ENCODE measurements around the gene SNF8.

SNF8 gene, protein sequence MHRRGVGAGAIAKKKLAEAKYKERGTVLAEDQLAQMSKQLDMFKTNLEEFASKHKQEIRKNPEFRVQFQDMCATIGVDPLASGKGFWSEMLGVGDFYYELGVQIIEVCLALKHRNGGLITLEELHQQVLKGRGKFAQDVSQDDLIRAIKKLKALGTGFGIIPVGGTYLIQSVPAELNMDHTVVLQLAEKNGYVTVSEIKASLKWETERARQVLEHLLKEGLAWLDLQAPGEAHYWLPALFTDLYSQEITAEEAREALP

DNA sequence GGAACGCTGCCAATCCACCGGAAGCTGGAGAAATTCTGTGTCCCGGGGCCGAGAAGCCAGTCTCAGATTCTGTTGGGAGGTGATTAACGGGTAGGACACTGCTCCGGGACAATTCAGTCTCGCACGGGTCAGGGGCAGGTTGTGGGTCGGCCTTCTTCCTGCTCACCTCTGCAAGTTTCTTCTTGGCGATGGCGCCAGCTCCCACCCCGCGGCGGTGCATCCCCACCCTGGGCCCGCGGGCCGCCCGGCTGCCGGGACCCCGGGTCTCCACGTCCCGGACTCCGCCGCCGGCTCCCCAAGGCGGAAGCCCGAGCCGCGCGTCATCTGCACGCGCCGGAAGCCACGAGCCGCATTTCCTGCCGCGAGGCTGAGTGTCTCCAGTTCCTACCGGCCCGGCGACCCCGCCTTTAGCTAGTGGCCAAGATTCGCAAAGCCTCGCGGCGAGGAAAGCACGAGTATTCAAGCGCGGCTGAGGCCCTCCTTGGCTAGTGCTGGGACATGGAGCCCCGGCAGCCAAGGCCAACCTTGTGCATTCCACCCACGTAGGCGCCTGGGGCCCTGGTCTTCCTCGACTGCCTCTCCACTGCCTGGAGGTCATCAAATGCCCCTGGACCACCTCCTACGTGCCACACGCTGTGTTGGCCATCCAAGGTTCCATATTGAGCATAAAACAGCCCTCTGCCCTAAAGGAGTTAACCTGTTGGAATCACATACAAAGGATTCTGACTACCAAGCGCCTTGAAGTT lies at the start of gene SNF8:
SNF8 (minus strand) TSS at position 328 of the 746 bp plus-strand sequence; CDS start at position 220, 108 bp downstream.
- TF ChIP-seq, protein P1, sequence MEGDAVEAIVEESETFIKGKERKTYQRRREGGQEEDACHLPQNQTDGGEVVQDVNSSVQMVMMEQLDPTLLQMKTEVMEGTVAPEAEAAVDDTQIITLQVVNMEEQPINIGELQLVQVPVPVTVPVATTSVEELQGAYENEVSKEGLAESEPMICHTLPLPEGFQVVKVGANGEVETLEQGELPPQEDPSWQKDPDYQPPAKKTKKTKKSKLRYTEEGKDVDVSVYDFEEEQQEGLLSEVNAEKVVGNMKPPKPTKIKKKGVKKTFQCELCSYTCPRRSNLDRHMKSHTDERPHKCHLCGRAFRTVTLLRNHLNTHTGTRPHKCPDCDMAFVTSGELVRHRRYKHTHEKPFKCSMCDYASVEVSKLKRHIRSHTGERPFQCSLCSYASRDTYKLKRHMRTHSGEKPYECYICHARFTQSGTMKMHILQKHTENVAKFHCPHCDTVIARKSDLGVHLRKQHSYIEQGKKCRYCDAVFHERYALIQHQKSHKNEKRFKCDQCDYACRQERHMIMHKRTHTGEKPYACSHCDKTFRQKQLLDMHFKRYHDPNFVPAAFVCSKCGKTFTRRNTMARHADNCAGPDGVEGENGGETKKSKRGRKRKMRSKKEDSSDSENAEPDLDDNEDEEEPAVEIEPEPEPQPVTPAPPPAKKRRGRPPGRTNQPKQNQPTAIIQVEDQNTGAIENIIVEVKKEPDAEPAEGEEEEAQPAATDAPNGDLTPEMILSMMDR (IDR thresholded peaks at IDR 0.05; ENCODE audit: low read length) = no peak
- no peak for TF ChIP-seq EZH2 (IDR thresholded peaks at IDR 0.05; ENCODE audit: borderline replicate concordance, low read length)
- H3F3A ChIP-seq (ENCODE audit: insufficient read depth, low read length) = no peaks in the 10 kb centered on the region
- H3K4me2 ChIP-seq (ENCODE audit: low read length) = peak within 1 kb of the TSS; percentile 99
- no peaks in the 10 kb centered on the region for H3K9me2 ChIP-seq (ENCODE audit: low read depth, low read length)
- H4K20me1 ChIP-seq (ENCODE audit: insufficient read depth, low read length) = no peaks in the 10 kb centered on the region
- H3K36me3 ChIP-seq (ENCODE audit: insufficient read depth, low read length) = peaks cover 16% of the 10 kb centered on the region
- H3K4me3 ChIP-seq (ENCODE audit: low read depth, low read length, poor library complexity, severe bottlenecking) = peak within 1 kb of the TSS; percentile 89
- peak within 1 kb of the TSS; percentile 88 for H3K9ac ChIP-seq (ENCODE audit: low read length)
- peak within 1 kb of the TSS; percentile 82 for H3K27ac ChIP-seq (ENCODE audit: low read depth, low read length, poor library complexity, severe bottlenecking)
- H3K79me2 ChIP-seq (ENCODE audit: insufficient read depth, low read length) = peaks cover 10% of the 10 kb centered on the region
- H3K9me3 ChIP-seq (ENCODE audit: low read length) = no peaks in the 10 kb centered on the region
- peaks cover 24% of the 10 kb centered on the region for H3K4me1 ChIP-seq (ENCODE audit: insufficient read depth, low read length, severe bottlenecking)
- H2AFZ ChIP-seq (ENCODE audit: low read length) = 0 out of 2 replicates have a peak within 1 kb of the TSS, but pooled peaks have one; percentile 25
- no peaks in the 10 kb centered on the region for H3K27me3 ChIP-seq (ENCODE audit: insufficient read depth, low read length)

DNA sequence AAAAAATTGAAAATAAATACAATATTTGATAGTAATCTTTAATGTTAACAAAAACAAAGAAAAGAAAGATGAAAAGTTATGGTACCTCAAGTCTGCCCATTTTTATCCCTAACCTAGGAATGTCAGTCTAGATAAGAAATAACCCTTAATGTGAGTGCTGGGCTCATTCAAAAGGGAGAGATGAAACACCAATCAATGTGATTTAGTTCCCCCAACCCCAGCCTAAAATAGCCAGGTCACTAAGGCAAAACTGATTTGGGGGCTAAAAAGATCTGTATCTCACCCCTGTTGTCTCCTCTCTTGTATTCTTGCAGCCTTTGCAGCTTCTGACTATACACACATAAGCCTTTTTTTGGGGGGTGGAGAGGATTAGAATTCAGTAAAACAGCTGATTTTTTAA lies 49.3 kb upstream of the SNF8 start:
- H3K27me3 ChIP-seq (ENCODE audit: insufficient read depth, low read length) = no peaks in the 10 kb centered on the region
- H3F3A ChIP-seq (ENCODE audit: insufficient read depth, low read length) = no peaks in the 10 kb centered on the region
- TF ChIP-seq, protein P1 (IDR thresholded peaks at IDR 0.05; ENCODE audit: low read length) = no peak
- TF ChIP-seq EZH2 (IDR thresholded peaks at IDR 0.05; ENCODE audit: borderline replicate concordance, low read length) = no peak
- no peak overlapping the region for H3K27ac ChIP-seq (ENCODE audit: low read depth, low read length, poor library complexity, severe bottlenecking)
- H3K4me2 ChIP-seq (ENCODE audit: low read length) = no peak overlapping the region
- H3K9me2 ChIP-seq (ENCODE audit: low read depth, low read length) = no peaks in the 10 kb centered on the region; the same call in 1 of the 2 replicates
- H3K79me2 ChIP-seq (ENCODE audit: insufficient read depth, low read length) = peaks cover 9% of the 10 kb centered on the region
- no peaks in the 10 kb centered on the region for H3K9me3 ChIP-seq (ENCODE audit: low read length)
- peaks cover 7% of the 10 kb centered on the region for H3K4me1 ChIP-seq (ENCODE audit: insufficient read depth, low read length, severe bottlenecking)
- H3K36me3 ChIP-seq (ENCODE audit: insufficient read depth, low read length) = peaks cover 3% of the 10 kb centered on the region; the same call in 1 of the 2 replicates
- H3K9ac ChIP-seq (ENCODE audit: low read length) = no peak overlapping the region
- H2AFZ ChIP-seq (ENCODE audit: low read length) = no peak overlapping the region
- H4K20me1 ChIP-seq (ENCODE audit: insufficient read depth, low read length) = no peaks in the 10 kb centered on the region
- no peak overlapping the region for H3K4me3 ChIP-seq (ENCODE audit: low read depth, low read length, poor library complexity, severe bottlenecking)

DNA sequence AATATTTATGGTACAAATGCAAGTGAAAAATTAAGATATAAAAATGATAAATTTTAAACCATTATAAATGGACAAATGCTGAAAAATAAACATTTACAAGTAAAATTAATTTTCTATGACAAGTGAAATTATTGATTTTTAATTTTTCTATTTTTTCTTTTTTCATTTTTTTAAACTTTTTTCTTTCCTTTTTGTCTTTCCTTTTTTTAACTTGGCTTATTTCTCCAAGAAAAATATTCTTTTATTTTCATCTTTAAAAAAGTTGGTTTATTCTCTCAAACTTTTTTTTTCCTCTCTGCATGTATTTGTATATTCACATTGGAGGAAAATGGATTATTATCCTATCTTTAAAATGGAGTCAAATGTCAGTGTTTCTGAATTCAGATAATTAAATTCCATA lies 48.7 kb upstream of the SNF8 start:
- H3K4me3 ChIP-seq (ENCODE audit: low read depth, low read length, poor library complexity, severe bottlenecking) = no peak overlapping the region
- H3K36me3 ChIP-seq (ENCODE audit: insufficient read depth, low read length) = peaks cover 3% of the 10 kb centered on the region; the same call in 1 of the 2 replicates
- H2AFZ ChIP-seq (ENCODE audit: low read length) = no peak overlapping the region

More for the DNA sequence above, 48.7 kb upstream of the SNF8 start:
- no peaks in the 10 kb centered on the region for H3K9me3 ChIP-seq (ENCODE audit: low read length)
- no peak overlapping the region for H3K4me2 ChIP-seq (ENCODE audit: low read length)
- no peak overlapping the region for H3K9ac ChIP-seq (ENCODE audit: low read length)
- H3K4me1 ChIP-seq (ENCODE audit: insufficient read depth, low read length, severe bottlenecking) = peaks cover 7% of the 10 kb centered on the region
- H3K27ac ChIP-seq (ENCODE audit: low read depth, low read length, poor library complexity, severe bottlenecking) = no peak overlapping the region
- no peaks in the 10 kb centered on the region; the same call in 1 of the 2 replicates for H3K9me2 ChIP-seq (ENCODE audit: low read depth, low read length)
- no peaks in the 10 kb centered on the region for H3K27me3 ChIP-seq (ENCODE audit: insufficient read depth, low read length)
- H3K79me2 ChIP-seq (ENCODE audit: insufficient read depth, low read length) = peaks cover 3% of the 10 kb centered on the region; the same call in 1 of the 2 replicates
- TF ChIP-seq, protein P1 (IDR thresholded peaks at IDR 0.05; ENCODE audit: low read length) = no peak
- no peak for TF ChIP-seq EZH2 (IDR thresholded peaks at IDR 0.05; ENCODE audit: borderline replicate concordance, low read length)
- H4K20me1 ChIP-seq (ENCODE audit: insufficient read depth, low read length) = no peaks in the 10 kb centered on the region
- no peaks in the 10 kb centered on the region for H3F3A ChIP-seq (ENCODE audit: insufficient read depth, low read length)

All from OCI-LY1 (cell line).